Measurements from ENCODE around the gene ARPC2. TPM values are rescaled to one million over a fixed set of nuclear protein-coding genes. Genes with fewer than 3 reads are reported as not detected.

Gene ARPC2
- total RNA-seq, 3 donors from 2014 or later: 262 to 322 (median 313) TPM

GRCh38 chr2:218172845-218173244, 44.1 kb upstream of the ARPC2 start:
- intact Hi-C loops (cut with DNase I, micrococcal nuclease): no loop called here
- Histone ChIP-seq H3K4me1 (ENCODE audit: low read depth) (no peaks in the 10 kb centered on the region), H3K4me3 (no peak overlapping the region), H3K9me3 (no peaks in the 10 kb centered on the region), H3K36me3 (ENCODE audit: low read depth) (no peaks in the 10 kb centered on the region)
- no peak for TF ChIP-seq CTCF (IDR thresholded peaks at IDR 0.05)
- no peak for ATAC-seq
- no peak for DNase-seq

- DNase-seq: no peak
- Histone ChIP-seq H3K4me1 (ENCODE audit: low read depth) (peaks cover 11% of the 10 kb centered on the region), H3K9me3 (no peaks in the 10 kb centered on the region), H3K36me3 (ENCODE audit: low read depth) (no peaks in the 10 kb centered on the region), H3K4me3 (no peak overlapping the region)
- no peak for ATAC-seq
- intact Hi-C loops (cut with DNase I, micrococcal nuclease): loop anchor here (10.0 kb wide), 1 partner anchor 75 kb away; no protein-coding TSS in a partner anchor
- TF ChIP-seq CTCF (IDR thresholded peaks at IDR 0.05): no peak
These were observed 37.2 kb upstream of the ARPC2 start for GRCh38 chr2:218179782-218180181.

GRCh38 chr2:218180467-218181114, 36.4 kb upstream of the ARPC2 start:
- Histone ChIP-seq H3K9me3 (no peaks in the 10 kb centered on the region), H3K4me1 (ENCODE audit: low read depth) (peaks cover 11% of the 10 kb centered on the region), H3K4me3 (no peak overlapping the region), H3K36me3 (ENCODE audit: low read depth) (no peaks in the 10 kb centered on the region)
- peak; percentile 48 for ATAC-seq
- peak in 2 of 3 donors; percentile 34 to 52 for DNase-seq
- intact Hi-C loops (cut with DNase I, micrococcal nuclease): loop anchor here (10.0 kb wide), 1 partner anchor 74 kb away; no protein-coding TSS in a partner anchor
- no peak for TF ChIP-seq CTCF (IDR thresholded peaks at IDR 0.05)

- intact Hi-C loops (cut with DNase I, micrococcal nuclease): loop anchor here (10.0 kb wide), 1 partner anchor 70 kb away; no protein-coding TSS in a partner anchor
These were observed 32.7 kb upstream of the ARPC2 start for GRCh38 chr2:218184331-218184730.

GRCh38 chr2:218186355-218186766, 30.6 kb upstream of the ARPC2 start:
- peak; percentile 82 for TF ChIP-seq CTCF (IDR thresholded peaks at IDR 0.05)
- peak; percentile 98 for ATAC-seq
- H3K36me3 ChIP-seq (ENCODE audit: low read depth): no peaks in the 10 kb centered on the region
- no peaks in the 10 kb centered on the region for H3K9me3 ChIP-seq
- peaks cover 7% of the 10 kb centered on the region for H3K4me1 ChIP-seq (ENCODE audit: low read depth)
- intact Hi-C loops (cut with DNase I, micrococcal nuclease): loop anchor here (10.0 kb wide), 1 partner anchor 68 kb away; no protein-coding TSS in a partner anchor
- DNase-seq: peak; percentile 57 to 88 (median 76)
- H3K4me3 ChIP-seq: no peak overlapping the region

More at GRCh38 chr2:218184331-218184730, 32.7 kb upstream of the ARPC2 start:
- Histone ChIP-seq H3K4me1 (ENCODE audit: low read depth) (peaks cover 16% of the 10 kb centered on the region), H3K9me3 (no peaks in the 10 kb centered on the region), H3K36me3 (ENCODE audit: low read depth) (no peaks in the 10 kb centered on the region), H3K4me3 (no peak overlapping the region)
- TF ChIP-seq CTCF (IDR thresholded peaks at IDR 0.05): no peak
- ATAC-seq: no peak
- no peak for DNase-seq
